Skeletal muscle cell (primary cell): ENCODE results near the gene MAN2B2.
"Not testable (repeated sequence)": the region's sequence is repeated elsewhere in the genome, so short reads cannot be mapped to it uniquely, and the experiment has no call there.

Experiments
- DNase-seq: peaks from one replicate; pipeline ENCODE4 v3.0.0-alpha.2; 2010; ENCODE audit warnings: low read depth
- H3K4me3 ChIP-seq: 2 replicates; pipeline ENCODE4 v1.5.1; 2011; ENCODE audit warnings: low read depth, mild to moderate bottlenecking, control low read depth, low read length, moderate library complexity

Gene MAN2B2

DNA sequence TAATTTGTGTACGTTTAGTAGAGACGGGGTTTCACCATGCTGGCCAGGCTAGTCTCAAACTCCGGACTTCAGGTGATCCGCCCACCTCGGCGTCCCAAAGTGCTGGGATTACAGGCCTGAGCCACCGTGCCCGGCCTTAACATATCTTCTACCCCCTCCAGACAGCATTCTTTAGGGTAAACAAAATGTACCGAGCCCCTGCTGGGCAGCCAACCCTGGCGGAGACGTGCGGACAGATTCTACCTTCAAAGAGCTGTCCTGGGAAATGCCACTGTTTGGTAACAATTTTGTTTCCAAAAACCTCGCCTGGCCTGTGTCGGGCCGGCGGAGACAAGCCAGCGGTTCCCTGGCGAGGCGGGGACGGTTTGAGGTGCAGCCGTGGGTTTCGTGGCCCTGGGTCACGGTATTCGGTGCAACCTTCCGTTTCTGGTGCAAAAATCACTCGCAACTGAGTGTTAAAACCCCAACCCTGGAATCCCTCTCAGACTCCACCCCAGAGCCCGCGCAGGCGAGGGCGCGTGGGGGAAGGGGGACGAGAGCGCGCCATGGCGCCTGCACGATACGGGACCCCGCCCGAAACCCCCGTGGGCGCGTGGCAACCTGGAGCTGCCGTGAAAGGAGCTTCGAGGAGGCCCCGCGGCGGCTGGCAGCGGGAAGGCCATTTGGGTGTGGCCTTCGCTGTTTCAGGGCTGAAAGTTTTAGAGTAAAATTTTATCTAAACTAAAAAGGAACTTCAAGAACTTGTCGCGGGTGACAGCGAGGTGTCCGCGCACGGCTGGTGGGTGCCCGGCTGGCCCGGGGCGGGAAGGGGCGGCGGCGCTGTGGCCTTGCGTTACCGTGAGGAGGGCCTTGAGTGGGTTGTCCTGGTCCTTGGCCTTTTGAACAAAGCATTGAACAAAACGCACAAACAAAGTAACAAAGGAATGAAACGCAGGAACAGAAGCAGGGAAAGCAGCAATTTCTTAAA lies 82.5 kb downstream of the MAN2B2 start:
- H3K4me3 ChIP-seq: no peak overlapping the region
- no peak for DNase-seq

DNA sequence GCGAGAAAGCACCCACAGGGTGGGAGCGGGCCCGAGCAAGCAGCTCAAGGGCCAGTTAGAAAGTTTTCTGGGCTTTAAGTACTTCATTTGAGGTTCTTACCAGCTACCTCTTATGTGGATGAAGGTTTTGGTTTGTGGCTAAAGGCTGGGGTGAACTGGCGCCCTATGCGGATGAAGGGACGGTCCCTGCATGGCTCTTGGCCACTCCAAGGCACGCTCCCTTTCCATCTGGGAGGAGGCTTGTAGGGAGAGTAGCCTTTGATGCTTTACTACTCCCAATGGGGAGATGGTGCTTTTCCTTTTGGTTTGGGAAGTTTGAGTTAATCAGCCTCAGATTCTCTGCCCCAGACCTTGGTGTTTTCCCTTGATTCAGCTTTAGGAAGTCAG lies 83.2 kb downstream of the MAN2B2 start:
- no peak for DNase-seq
- H3K4me3 ChIP-seq: peak overlapping the region; percentile 38

DNA sequence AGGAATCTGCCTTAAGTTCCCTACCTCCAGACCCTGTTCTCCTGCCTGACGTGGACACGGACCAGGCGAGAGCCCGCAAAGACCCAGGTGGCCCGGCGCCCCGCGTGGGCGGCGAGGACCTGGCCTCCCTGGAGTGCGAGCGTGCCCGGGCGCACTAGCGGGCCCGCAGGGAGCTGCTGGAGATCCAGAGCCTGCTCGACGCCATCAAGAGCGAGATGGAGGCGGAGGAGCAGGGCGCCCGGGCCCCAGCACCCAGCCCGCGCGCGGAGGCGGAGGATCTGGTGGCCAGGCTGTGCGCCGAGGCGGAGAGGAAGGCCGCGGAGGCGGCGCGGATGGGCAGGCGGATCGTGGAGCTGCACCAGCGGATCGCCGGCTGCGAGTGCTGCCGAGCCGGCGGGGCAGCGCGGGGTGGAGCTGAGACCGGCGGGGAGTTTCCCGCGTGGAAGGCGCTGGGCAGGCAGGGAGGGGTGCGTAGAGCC lies 83.6 kb downstream of the MAN2B2 start:
- H3K4me3 ChIP-seq: peak overlapping the region; percentile 38

GRCh38 chr4:6659897-6660296 lies 84.9 kb downstream of the MAN2B2 start:
- DNase-seq: no peak
- H3K4me3 ChIP-seq: no peak overlapping the region

More for the DNA sequence above, 83.6 kb downstream of the MAN2B2 start:
- no peak for DNase-seq

GRCh38 chr4:6660430-6660829 lies 85.4 kb downstream of the MAN2B2 start:
- H3K4me3 ChIP-seq: no peak overlapping the region
- DNase-seq: no peak

DNA sequence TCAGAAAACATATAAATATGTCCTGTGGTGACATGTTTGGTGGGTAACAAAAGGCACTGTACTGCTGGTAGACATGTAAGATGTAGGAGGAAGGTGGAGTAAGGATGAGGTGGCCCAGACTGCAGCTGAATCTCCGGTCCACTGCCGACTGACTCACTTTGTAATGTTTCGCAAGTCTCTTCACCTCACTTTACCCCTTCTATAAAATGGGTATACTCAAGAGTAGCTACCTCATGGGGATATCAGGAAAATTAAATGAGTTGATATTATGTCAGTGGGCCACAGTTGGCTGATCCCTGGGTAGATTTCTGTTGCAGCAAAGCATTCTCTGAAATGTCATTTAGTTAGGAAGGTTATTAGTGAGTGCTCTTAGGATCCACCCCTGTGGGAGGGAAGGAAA lies 87.6 kb downstream of the MAN2B2 start:
- H3K4me3 ChIP-seq: no peak overlapping the region
- no peak for DNase-seq

DNA sequence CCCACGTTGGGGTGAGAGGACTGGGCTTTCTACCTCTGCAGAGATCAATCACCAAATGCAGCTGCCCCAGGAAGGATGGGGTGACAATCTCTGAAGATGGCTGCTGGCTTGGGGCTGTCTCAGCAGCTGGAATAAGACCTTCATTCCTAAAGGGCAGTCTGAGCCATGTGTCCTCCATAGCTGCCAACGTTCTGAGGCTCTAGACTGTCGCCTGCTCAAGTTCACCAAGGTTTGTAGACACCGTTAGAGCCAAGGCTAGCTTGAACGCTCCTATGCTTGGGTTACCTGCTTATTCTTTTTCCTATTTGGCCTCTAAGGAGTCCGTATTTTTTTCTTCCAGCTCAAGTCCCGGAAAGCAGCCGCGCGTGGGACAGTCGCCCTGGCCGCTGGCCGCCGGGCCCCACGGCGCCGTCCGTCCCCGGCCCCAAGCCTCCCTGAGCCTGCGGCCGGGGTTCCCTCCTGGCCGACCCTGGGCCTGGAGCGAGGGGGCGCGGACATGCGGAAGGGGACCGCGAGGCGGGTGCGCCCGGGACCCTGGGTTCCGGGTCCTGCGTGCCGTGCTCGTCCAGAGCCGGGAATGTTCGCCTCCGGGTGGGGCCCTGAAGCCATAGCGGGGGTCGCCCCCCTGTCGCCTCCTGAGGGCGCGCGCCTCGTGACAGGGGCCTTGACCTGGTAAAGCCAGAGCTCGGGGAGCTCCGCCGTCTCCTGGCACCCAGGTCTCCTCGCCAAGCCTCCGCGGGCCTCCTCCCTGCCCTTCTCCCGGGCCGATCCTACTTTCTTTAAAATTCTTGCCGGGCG lies 88.8 kb downstream of the MAN2B2 start:
- no peak for DNase-seq
- H3K4me3 ChIP-seq: peak overlapping the region; percentile 18

- DNase-seq: no peak
- H3K4me3 ChIP-seq: no peak overlapping the region
These were observed 90.3 kb downstream of the MAN2B2 start for GRCh38 chr4:6665320-6665654.

DNA sequence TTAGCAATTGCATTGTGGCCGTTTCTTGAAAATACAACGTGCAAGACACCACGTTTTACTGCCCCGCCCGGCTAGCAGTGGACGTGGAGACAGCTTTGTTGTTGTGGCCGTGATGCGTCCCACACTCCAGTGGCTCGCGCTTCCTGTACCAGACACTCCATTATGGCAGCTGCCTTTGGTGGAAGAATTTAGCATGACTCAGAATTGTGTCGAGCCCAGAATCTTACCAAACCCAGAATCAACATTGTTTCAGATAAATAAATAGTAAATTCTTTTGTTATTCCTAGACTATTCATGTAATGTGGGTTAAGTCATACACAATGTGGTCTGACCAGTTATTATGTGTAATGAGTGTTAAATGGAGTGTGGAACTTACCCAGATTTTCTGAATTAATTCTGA lies 93.4 kb downstream of the MAN2B2 start:
- DNase-seq: no peak
- no peak overlapping the region for H3K4me3 ChIP-seq

GRCh38 chr4:6671648-6672047 lies 96.7 kb downstream of the MAN2B2 start:
- DNase-seq: no peak
- no peak overlapping the region for H3K4me3 ChIP-seq

GRCh38 chr4:6672131-6672530 lies 97.1 kb downstream of the MAN2B2 start:
- H3K4me3 ChIP-seq: no peak overlapping the region
- no peak for DNase-seq

- not testable (repeated sequence) for DNase-seq, H3K4me3 ChIP-seq
These were observed 97.7 kb downstream of the MAN2B2 start for GRCh38 chr4:6672541-6673190.
